NCI-H510A (cell line): ENCODE results near the gene REG3A.

Experiments
- DNase-seq: peaks from one replicate; lab custom pipeline; 2025; lab: John Stamatoyannopoulos, UW

REG3A gene

DNA sequence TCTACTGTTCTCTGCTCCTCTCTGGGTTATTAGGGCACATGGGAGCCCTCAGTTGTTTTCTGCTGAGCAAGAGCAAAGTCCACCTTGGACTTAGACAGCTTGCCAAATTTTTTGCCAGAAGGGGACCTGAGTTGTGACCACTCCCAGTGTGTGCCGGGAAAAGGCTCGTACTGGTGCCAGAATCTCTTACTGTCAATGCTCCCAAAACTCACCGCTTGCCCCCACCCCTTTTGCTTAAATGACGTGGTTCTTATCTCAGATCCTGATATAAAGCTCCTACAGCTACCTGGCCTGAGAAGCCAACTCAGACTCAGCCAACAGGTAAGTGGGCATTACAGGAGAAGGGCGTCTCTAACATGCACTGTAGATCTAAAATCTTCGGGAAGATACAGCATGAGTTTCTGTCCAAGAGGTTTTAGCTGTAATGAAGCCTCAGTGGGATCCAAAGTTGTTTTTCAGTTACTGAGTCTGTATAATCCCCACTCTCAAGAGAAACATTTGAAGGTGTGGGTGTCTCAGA is 39.3 kb downstream of the REG3A start, which contains the start of gene REG1A:
REG1A (plus strand) TSS at position 295 of the 520 bp plus-strand sequence. CDS start 374 bp downstream, outside the sequence.
- no peak for DNase-seq

DNA sequence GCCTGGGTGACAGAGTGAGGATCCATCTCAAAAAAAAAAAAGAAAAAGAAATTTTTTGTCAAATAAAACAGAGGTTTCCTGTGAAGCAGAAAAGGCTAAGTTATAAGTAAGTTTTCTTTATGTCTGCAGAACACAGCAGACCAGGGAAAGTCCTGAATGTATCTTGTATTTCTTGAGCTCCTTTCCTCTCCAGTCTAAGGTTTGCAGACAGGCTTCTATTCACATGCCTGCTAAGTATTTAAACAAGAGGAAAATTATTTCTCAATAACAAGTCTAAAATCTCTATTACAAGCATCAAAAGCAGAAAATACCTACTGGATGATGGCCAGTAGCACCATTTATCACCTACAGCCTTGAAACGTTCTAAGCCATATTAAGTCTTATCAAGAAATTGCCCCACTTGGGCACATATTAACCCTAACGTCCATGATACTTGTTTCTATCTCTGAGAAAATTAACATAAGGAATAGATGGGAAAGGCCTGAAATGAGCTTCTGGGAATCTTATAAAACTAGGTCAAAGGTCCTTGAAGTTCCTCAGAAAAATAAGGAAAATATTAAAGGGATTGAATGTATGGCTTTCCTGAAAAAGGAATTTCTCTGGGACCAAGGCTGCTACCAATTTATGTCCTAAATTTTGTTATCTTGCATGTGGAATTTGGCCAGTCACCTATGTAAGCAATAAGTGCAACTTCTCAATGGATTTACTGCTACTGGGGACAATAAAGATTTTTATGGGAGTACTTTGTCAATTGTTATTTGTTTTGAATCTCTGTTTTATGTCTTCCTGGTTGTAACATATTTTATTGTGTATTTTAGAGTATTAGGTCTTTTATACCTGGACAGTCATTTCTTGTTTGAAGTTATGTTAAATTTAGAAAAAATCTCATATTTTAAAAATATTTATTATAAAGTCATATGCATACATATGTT is 42.3 kb downstream of the REG3A start:
- no peak for DNase-seq

GRCh38 chr2:79114797-79115494 is 44.6 kb downstream of the REG3A start:
- no peak for DNase-seq

GRCh38 chr2:79112269-79112668 is 47.3 kb downstream of the REG3A start:
- no peak for DNase-seq
